Measurements from ENCODE around the gene MYO1D. TPM values are rescaled to one million over a fixed set of nuclear protein-coding genes. Genes with fewer than 3 reads are reported as not detected.

The MYO1D gene
- total RNA-seq, 1 experiment from 2014 or later = 57.2 TPM

DNA sequence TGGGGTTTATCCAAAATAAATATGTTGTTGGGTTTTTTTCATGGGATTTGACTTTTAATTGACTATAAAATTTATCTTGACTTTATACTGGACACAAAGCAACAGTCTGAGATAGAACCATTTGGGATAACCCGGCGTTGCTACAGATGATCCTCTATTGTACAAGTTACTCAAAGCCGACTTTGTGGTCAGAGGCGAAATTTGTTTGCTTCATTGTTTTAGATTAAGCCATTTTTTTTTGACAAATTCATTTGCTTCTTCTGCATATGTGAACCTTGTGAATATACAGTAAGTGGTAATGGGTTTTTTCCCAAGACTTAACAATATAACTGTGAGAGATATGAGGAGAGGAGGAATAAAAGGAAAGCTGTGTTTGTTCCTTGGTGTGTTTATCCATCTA lies 11.8 kb downstream of the MYO1D start:
- intact Hi-C loops (cut with micrococcal nuclease; ENCODE audit: unreplicated experiment) = no loop called here

GRCh38 chr17:32863559-32863958 lies 13.4 kb downstream of the MYO1D start:
- Mint-ChIP-seq H3K4me1 (ENCODE audit: low read depth, unreplicated experiment) (peaks cover 16% of the 10 kb centered on the region), H3K9me3 (ENCODE audit: low read depth, unreplicated experiment) (peaks cover 4% of the 10 kb centered on the region), H3K27me3 (ENCODE audit: unreplicated experiment) (no peaks in the 10 kb centered on the region), H3K4me3 (ENCODE audit: low read depth, unreplicated experiment) (no peak overlapping the region), H3K36me3 (ENCODE audit: insufficient read depth, unreplicated experiment) (no peaks in the 10 kb centered on the region), H3K27ac (ENCODE audit: unreplicated experiment) (no peak overlapping the region)
- CTCF ChIA-PET = no interaction called here
- intact Hi-C loops (cut with micrococcal nuclease; ENCODE audit: unreplicated experiment) = no loop called here
- no TSS peak for BruUV-seq (replicated peaks)
- no peak for DNase-seq
- TF ChIP-seq, protein P1, sequence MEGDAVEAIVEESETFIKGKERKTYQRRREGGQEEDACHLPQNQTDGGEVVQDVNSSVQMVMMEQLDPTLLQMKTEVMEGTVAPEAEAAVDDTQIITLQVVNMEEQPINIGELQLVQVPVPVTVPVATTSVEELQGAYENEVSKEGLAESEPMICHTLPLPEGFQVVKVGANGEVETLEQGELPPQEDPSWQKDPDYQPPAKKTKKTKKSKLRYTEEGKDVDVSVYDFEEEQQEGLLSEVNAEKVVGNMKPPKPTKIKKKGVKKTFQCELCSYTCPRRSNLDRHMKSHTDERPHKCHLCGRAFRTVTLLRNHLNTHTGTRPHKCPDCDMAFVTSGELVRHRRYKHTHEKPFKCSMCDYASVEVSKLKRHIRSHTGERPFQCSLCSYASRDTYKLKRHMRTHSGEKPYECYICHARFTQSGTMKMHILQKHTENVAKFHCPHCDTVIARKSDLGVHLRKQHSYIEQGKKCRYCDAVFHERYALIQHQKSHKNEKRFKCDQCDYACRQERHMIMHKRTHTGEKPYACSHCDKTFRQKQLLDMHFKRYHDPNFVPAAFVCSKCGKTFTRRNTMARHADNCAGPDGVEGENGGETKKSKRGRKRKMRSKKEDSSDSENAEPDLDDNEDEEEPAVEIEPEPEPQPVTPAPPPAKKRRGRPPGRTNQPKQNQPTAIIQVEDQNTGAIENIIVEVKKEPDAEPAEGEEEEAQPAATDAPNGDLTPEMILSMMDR (IDR thresholded peaks at IDR 0.05; ENCODE audit: unreplicated experiment) = no peak

More for the DNA sequence above, 11.8 kb downstream of the MYO1D start:
- no peak overlapping the region for H3K4me3 Mint-ChIP-seq (ENCODE audit: low read depth, unreplicated experiment)
- CTCF ChIA-PET = no interaction called here
- no TSS peak for BruUV-seq (replicated peaks)
- TF ChIP-seq, protein P1 (IDR thresholded peaks at IDR 0.05; ENCODE audit: unreplicated experiment) = no peak
- peaks cover 8% of the 10 kb centered on the region for H3K4me1 Mint-ChIP-seq (ENCODE audit: low read depth, unreplicated experiment)
- no peaks in the 10 kb centered on the region for H3K36me3 Mint-ChIP-seq (ENCODE audit: insufficient read depth, unreplicated experiment)
- DNase-seq = no peak
- H3K27ac Mint-ChIP-seq (ENCODE audit: unreplicated experiment) = no peak overlapping the region
- no peaks in the 10 kb centered on the region for H3K27me3 Mint-ChIP-seq (ENCODE audit: unreplicated experiment)
- no peaks in the 10 kb centered on the region for H3K9me3 Mint-ChIP-seq (ENCODE audit: low read depth, unreplicated experiment)

DNA sequence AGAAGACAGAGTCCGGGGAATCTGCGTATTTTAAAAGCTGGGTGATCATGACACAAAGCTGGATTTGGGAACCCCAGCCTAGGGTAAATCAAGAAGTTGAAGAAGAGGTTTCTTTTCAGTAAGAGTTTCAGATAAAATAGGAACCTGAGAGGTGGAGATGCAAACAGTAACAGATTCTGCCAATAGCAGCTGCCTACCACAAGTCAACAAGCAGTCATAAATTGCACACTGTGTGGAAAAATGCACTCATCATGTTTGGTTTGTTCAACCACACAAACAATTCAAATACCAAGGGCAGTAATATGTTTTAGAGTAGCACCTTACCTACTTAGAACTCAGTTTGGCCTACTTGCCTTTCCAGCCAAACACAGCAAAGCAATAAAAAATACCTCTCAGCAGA lies 14.0 kb downstream of the MYO1D start:
- peaks cover 19% of the 10 kb centered on the region for H3K4me1 Mint-ChIP-seq (ENCODE audit: low read depth, unreplicated experiment)
- H3K27ac Mint-ChIP-seq (ENCODE audit: unreplicated experiment) = no peak overlapping the region
- CTCF ChIA-PET = no interaction called here
- DNase-seq = no peak
- intact Hi-C loops (cut with micrococcal nuclease; ENCODE audit: unreplicated experiment) = no loop called here
- BruUV-seq (replicated peaks) = no TSS peak
- H3K36me3 Mint-ChIP-seq (ENCODE audit: insufficient read depth, unreplicated experiment) = no peaks in the 10 kb centered on the region
- no peaks in the 10 kb centered on the region for H3K27me3 Mint-ChIP-seq (ENCODE audit: unreplicated experiment)
- TF ChIP-seq, protein P1 (IDR thresholded peaks at IDR 0.05; ENCODE audit: unreplicated experiment) = no peak
- H3K4me3 Mint-ChIP-seq (ENCODE audit: low read depth, unreplicated experiment) = no peak overlapping the region
- peaks cover 4% of the 10 kb centered on the region for H3K9me3 Mint-ChIP-seq (ENCODE audit: low read depth, unreplicated experiment)

DNA sequence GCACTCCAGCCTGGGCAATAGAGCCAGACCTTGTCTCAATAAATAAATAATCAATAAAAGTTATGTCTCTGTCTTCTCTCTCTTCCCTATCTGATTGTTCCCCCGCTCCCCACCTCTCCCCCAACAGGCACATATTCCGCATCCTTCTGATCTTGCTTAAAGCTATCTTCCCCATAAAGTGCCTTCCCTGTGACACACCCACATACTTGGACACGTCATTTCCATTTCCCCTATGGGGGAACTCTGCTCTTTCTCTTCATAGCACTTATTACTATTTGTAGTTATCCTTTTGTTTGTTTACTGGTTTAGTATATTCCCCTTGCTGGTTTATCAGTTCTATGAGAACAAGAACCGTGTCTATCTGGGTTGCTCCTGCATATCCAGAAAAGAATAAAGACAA lies 14.9 kb downstream of the MYO1D start:
- peaks cover 4% of the 10 kb centered on the region for H3K9me3 Mint-ChIP-seq (ENCODE audit: low read depth, unreplicated experiment)
- intact Hi-C loops (cut with micrococcal nuclease; ENCODE audit: unreplicated experiment) = no loop called here
- BruUV-seq (replicated peaks) = no TSS peak
- H3K4me1 Mint-ChIP-seq (ENCODE audit: low read depth, unreplicated experiment) = peaks cover 19% of the 10 kb centered on the region
- no peak for DNase-seq
- no peak overlapping the region for H3K4me3 Mint-ChIP-seq (ENCODE audit: low read depth, unreplicated experiment)
- H3K27me3 Mint-ChIP-seq (ENCODE audit: unreplicated experiment) = no peaks in the 10 kb centered on the region
- TF ChIP-seq, protein P1 (IDR thresholded peaks at IDR 0.05; ENCODE audit: unreplicated experiment) = no peak
- H3K36me3 Mint-ChIP-seq (ENCODE audit: insufficient read depth, unreplicated experiment) = no peaks in the 10 kb centered on the region
- CTCF ChIA-PET = no interaction called here
- H3K27ac Mint-ChIP-seq (ENCODE audit: unreplicated experiment) = no peak overlapping the region
